Mesendoderm (in vitro differentiated cells): Measurements from ENCODE around the gene KCNS3.

ENCODE experiments used
- DNase-seq: peaks from one replicate; pipeline ENCODE4 v3.0.0; 2013
- H2AK5ac ChIP-seq: 2 replicates; pipeline ENCODE4 v1.6.1; 2013; ENCODE audit warnings: low read length, inconsistent platforms
- H2BK120ac ChIP-seq: 2 replicates; pipeline ENCODE4 v1.6.1; 2013; ENCODE audit warnings: low read depth, mild to moderate bottlenecking, low read length, moderate library complexity, mixed read lengths
- H2BK15ac ChIP-seq: replicated peaks from 2 replicates; pipeline ENCODE4 v1.6.1; 2013; ENCODE audit warnings: low read depth, mild to moderate bottlenecking, moderate library complexity
- H2BK5ac ChIP-seq: 2 replicates; pipeline ENCODE4 v1.6.1; 2013; ENCODE audit warnings: low read length, inconsistent platforms
- H3K18ac ChIP-seq: 2 replicates; pipeline ENCODE4 v1.6.1; 2013; ENCODE audit warnings: mild to moderate bottlenecking, low read length, mixed read lengths
- H3K23ac ChIP-seq: one replicate; pipeline ENCODE4 v1.6.1; 2013; ENCODE audit warnings: low read length
- H3K27ac ChIP-seq: 2 replicates; pipeline ENCODE4 v1.5.1; 2013; ENCODE audit warnings: low read depth, mild to moderate bottlenecking, inconsistent platforms, low read length, moderate library complexity
- H3K27me3 ChIP-seq: 2 replicates; pipeline ENCODE4 v1.6.1; 2013; ENCODE audit warnings: low read length, control low read depth, mild to moderate bottlenecking, inconsistent platforms; ENCODE audit not compliant: insufficient read depth, poor library complexity
- H3K36me3 ChIP-seq: 2 replicates; pipeline ENCODE4 v1.6.1; 2013; ENCODE audit warnings: low read length, inconsistent platforms; ENCODE audit not compliant: control insufficient read depth, insufficient read depth
- H3K4ac ChIP-seq: one replicate; pipeline ENCODE4 v1.6.1; 2013; ENCODE audit warnings: low read depth, mild to moderate bottlenecking, low read length, moderate library complexity
- H3K4me1 ChIP-seq: 2 replicates; pipeline ENCODE4 v1.6.1; 2013; ENCODE audit warnings: low read depth, low read length, inconsistent platforms; ENCODE audit not compliant: control insufficient read depth
- H3K4me2 ChIP-seq: 2 replicates; pipeline ENCODE4 v1.6.1; 2013; ENCODE audit warnings: low read length
- H3K4me3 ChIP-seq: 2 replicates; pipeline ENCODE4 v1.5.1; 2013; ENCODE audit warnings: mild to moderate bottlenecking, low read length
- H3K56ac ChIP-seq: one replicate; pipeline ENCODE4 v1.6.1; 2013; ENCODE audit warnings: low read length
- H3K79me1 ChIP-seq: 2 replicates; pipeline ENCODE4 v1.6.1; 2013; ENCODE audit warnings: low read length, inconsistent platforms
- H3K79me2 ChIP-seq: 2 replicates; pipeline ENCODE4 v1.6.1; 2013; ENCODE audit warnings: mild to moderate bottlenecking, low read length; ENCODE audit not compliant: control insufficient read depth, insufficient read depth
- H3K9ac ChIP-seq: 2 replicates; pipeline ENCODE4 v1.6.1; 2013; ENCODE audit warnings: low read length, inconsistent platforms
- H4K5ac ChIP-seq: one replicate; pipeline ENCODE4 v1.6.1; 2013; ENCODE audit warnings: low read length
- H4K8ac ChIP-seq: one replicate; pipeline ENCODE4 v1.6.1; 2013; ENCODE audit warnings: low read depth, mild to moderate bottlenecking, control low read depth, low read length, moderate library complexity
- WGBS: extraction: QIAGEN DNeasy Blood & Tissue Kit; methylation state at CpG from one replicate; pipeline ENCODE4 v1.1.7; 2013; ENCODE audit warnings: low lambda C conversion rate, missing lambda C conversion rate; ENCODE audit not compliant: insufficient coverage; ENCODE audit errors: extremely low coverage; 5-methylcytosine and 5-hydroxymethylcytosine counted together

Gene KCNS3

GRCh38 chr2:17936599-17936998, 58.1 kb downstream of the KCNS3 start:
- H3K56ac ChIP-seq: no peak overlapping the region
- no peak overlapping the region for H3K9ac ChIP-seq
- no peak for DNase-seq
- H2BK5ac ChIP-seq: no peak overlapping the region
- no peak overlapping the region for H3K23ac ChIP-seq
- H3K27ac ChIP-seq: no peak overlapping the region
- no peak overlapping the region for H2AK5ac ChIP-seq
- no peaks in the 10 kb centered on the region for H3K36me3 ChIP-seq
- peaks cover 4% of the 10 kb centered on the region for H3K4me1 ChIP-seq
- H3K4me2 ChIP-seq: no peak overlapping the region
- H3K27me3 ChIP-seq: no peaks in the 10 kb centered on the region
- no peak overlapping the region for H3K4ac ChIP-seq
- H3K79me1 ChIP-seq: no peaks in the 10 kb centered on the region
- no peaks in the 10 kb centered on the region for H3K79me2 ChIP-seq
- H4K8ac ChIP-seq: no peak overlapping the region
- no peak overlapping the region for H2BK15ac ChIP-seq
- H3K4me3 ChIP-seq: no peak overlapping the region
- no peak overlapping the region for H3K18ac ChIP-seq
- H4K5ac ChIP-seq: no peak overlapping the region
- no peak overlapping the region for H2BK120ac ChIP-seq
- WGBS: no CpG with 5 or more reads among the region's 1 CpG

GRCh38 chr2:17940091-17940630, 61.7 kb downstream of the KCNS3 start:
- Histone ChIP-seq H2AK5ac (no peak overlapping the region), H2BK5ac (no peak overlapping the region), H3K27ac (no peak overlapping the region), H3K23ac (no peak overlapping the region), H2BK120ac (no peak overlapping the region), H3K4me1 (peaks cover 2% of the 10 kb centered on the region), H4K8ac (no peak overlapping the region), H3K27me3 (no peaks in the 10 kb centered on the region), H3K4me3 (no peak overlapping the region), H3K79me1 (no peaks in the 10 kb centered on the region), H3K4me2 (no peak overlapping the region), H2BK15ac (no peak overlapping the region), H4K5ac (no peak overlapping the region), H3K56ac (no peak overlapping the region), H3K9ac (no peak overlapping the region), H3K36me3 (no peaks in the 10 kb centered on the region), H3K18ac (no peak overlapping the region), H3K4ac (no peak overlapping the region), H3K79me2 (no peaks in the 10 kb centered on the region)
- DNase-seq: no peak
- no CpG with 5 or more reads among the region's 2 CpGs for WGBS

GRCh38 chr2:17943444-17943843, 65.0 kb downstream of the KCNS3 start:
- Histone ChIP-seq H3K23ac (no peak overlapping the region), H4K8ac (no peak overlapping the region), H2AK5ac (no peak overlapping the region), H4K5ac (no peak overlapping the region), H3K4ac (no peak overlapping the region), H3K4me1 (no peaks in the 10 kb centered on the region), H3K56ac (no peak overlapping the region), H2BK15ac (no peak overlapping the region), H3K9ac (no peak overlapping the region), H3K36me3 (no peaks in the 10 kb centered on the region), H3K18ac (no peak overlapping the region), H3K27me3 (no peaks in the 10 kb centered on the region), H3K79me2 (no peaks in the 10 kb centered on the region), H3K4me2 (no peak overlapping the region), H3K79me1 (no peaks in the 10 kb centered on the region), H3K27ac (no peak overlapping the region), H3K4me3 (no peak overlapping the region), H2BK120ac (no peak overlapping the region), H2BK5ac (no peak overlapping the region)
- DNase-seq: no peak
- WGBS: no CpG with 5 or more reads among the region's 4 CpGs

- Histone ChIP-seq H3K27ac (no peak overlapping the region), H3K4me2 (no peak overlapping the region), H3K79me1 (no peaks in the 10 kb centered on the region), H3K56ac (no peak overlapping the region), H2BK15ac (no peak overlapping the region), H3K4me1 (no peaks in the 10 kb centered on the region), H4K5ac (no peak overlapping the region), H2AK5ac (no peak overlapping the region), H3K79me2 (no peaks in the 10 kb centered on the region), H2BK120ac (no peak overlapping the region), H3K4ac (no peak overlapping the region), H4K8ac (no peak overlapping the region), H3K9ac (no peak overlapping the region), H3K23ac (no peak overlapping the region), H3K4me3 (no peak overlapping the region), H2BK5ac (no peak overlapping the region), H3K18ac (no peak overlapping the region), H3K36me3 (no peaks in the 10 kb centered on the region), H3K27me3 (no peaks in the 10 kb centered on the region)
- no CpG with 5 or more reads among the region's 3 CpGs for WGBS
- DNase-seq: no peak
These were observed 68.6 kb downstream of the KCNS3 start for GRCh38 chr2:17947113-17947512.

- Histone ChIP-seq H3K4me3 (no peak overlapping the region), H3K9ac (no peak overlapping the region), H3K4me2 (no peak overlapping the region), H3K23ac (no peak overlapping the region), H4K5ac (no peak overlapping the region), H2AK5ac (no peak overlapping the region), H3K79me2 (no peaks in the 10 kb centered on the region), H3K56ac (no peak overlapping the region), H2BK120ac (no peak overlapping the region), H3K36me3 (no peaks in the 10 kb centered on the region), H3K27ac (no peak overlapping the region), H3K4ac (no peak overlapping the region), H3K18ac (no peak overlapping the region), H3K4me1 (no peaks in the 10 kb centered on the region), H3K79me1 (no peaks in the 10 kb centered on the region), H2BK15ac (no peak overlapping the region), H4K8ac (no peak overlapping the region), H2BK5ac (no peak overlapping the region), H3K27me3 (no peaks in the 10 kb centered on the region)
- no CpG with 5 or more reads among the region's 6 CpGs for whole genome bisulfite sequencing
- no peak for DNase-seq
These were observed 71.5 kb downstream of the KCNS3 start for GRCh38 chr2:17950006-17950405.

GRCh38 chr2:17951563-17951962, 73.1 kb downstream of the KCNS3 start:
- H3K79me2 ChIP-seq: no peaks in the 10 kb centered on the region
- no peaks in the 10 kb centered on the region for H3K36me3 ChIP-seq
- no peaks in the 10 kb centered on the region for H3K27me3 ChIP-seq
- no peak overlapping the region for H3K27ac ChIP-seq
- H3K18ac ChIP-seq: no peak overlapping the region
- no peak overlapping the region for H3K23ac ChIP-seq
- H3K4me1 ChIP-seq: no peaks in the 10 kb centered on the region
- H2BK120ac ChIP-seq: no peak overlapping the region
- no peak overlapping the region for H3K9ac ChIP-seq
- no peak overlapping the region for H3K4me3 ChIP-seq
- no CpG with 5 or more reads among the region's 4 CpGs for WGBS
- H2BK5ac ChIP-seq: no peak overlapping the region
- H3K4ac ChIP-seq: no peak overlapping the region
- no peak overlapping the region for H3K56ac ChIP-seq
- no peak overlapping the region for H4K8ac ChIP-seq
- no peak overlapping the region for H2AK5ac ChIP-seq
- H2BK15ac ChIP-seq: no peak overlapping the region
- no peak for DNase-seq
- no peaks in the 10 kb centered on the region for H3K79me1 ChIP-seq
- H3K4me2 ChIP-seq: no peak overlapping the region
- no peak overlapping the region for H4K5ac ChIP-seq
